Measurements from ENCODE around the gene ZNHIT3. TPM values are rescaled to one million over a fixed set of nuclear protein-coding genes. Genes with fewer than 3 reads are reported as not detected.

Gene ZNHIT3
- total and polyA plus RNA-seq, 2 experiments from 2014 or later: 50.5 to 128 TPM

DNA sequence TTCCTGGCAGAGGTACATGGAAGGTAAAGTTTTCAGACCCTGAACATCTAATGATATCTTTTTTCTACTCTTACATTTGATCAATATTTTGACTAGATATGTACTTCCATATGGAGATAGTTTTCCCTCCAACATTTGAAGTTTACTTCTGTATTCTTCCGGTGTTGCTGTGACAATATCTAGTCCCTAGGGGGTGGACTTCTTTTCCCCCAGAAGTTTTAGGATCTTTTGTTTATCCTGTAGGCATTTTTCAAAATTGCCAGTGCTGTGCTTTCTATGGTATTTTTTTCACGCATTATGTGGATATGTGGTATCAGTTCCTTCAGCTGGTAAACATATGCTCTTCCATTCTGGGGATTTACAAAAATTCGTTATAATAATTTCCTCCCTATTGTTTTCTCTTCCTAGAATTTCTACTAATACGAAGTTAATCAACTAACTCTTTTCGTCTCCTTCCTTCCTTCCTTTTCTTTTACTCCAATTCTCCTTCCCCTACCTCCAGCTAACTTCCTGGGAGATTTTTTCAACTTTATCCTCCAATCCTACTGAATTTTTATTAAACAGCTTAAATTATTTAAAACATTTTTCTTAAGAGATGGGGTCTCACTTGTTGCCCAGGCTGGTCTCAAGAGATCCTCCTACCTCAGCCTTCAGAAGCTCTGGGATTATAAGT lies 26.1 kb upstream of the ZNHIT3 start:
- Histone ChIP-seq H3F3A (replicated peaks; ENCODE audit: low read depth) (no peaks in the 10 kb centered on the region), H2AFZ (no peak overlapping the region), H3K27me3 (ENCODE audit: insufficient read depth) (peaks cover 20% of the 10 kb centered on the region), H3K4me2 (no peak overlapping the region), H3K4me1 (ENCODE audit: insufficient read depth) (no peaks in the 10 kb centered on the region), H3K79me2 (replicated peaks; ENCODE audit: insufficient read depth) (no peaks in the 10 kb centered on the region), H3K9me2 (ENCODE audit: insufficient read depth) (0 out of 2 replicates have a peak, but pooled peaks cover 4% of the 10 kb centered on the region), H3K27ac (ENCODE audit: low read depth) (no peak overlapping the region), H3K36me3 (ENCODE audit: insufficient read depth) (no peaks in the 10 kb centered on the region), H3K4me3 (no peak overlapping the region), H4K20me1 (replicated peaks; ENCODE audit: insufficient read depth) (0 out of 2 replicates have a peak, but pooled peaks cover 3% of the 10 kb centered on the region)
- peaks cover 3% of the 10 kb centered on the region; the same call in 1 of the 3 replicates for H3K9me3 Mint-ChIP-seq
- no peak overlapping the region for H3K27ac Mint-ChIP-seq
- DNase-seq (ENCODE audit: low spot score) (no peak), ATAC-seq (no peak)
- H3K4me3 Mint-ChIP-seq: no peak overlapping the region
- no peaks in the 10 kb centered on the region for H3K36me3 Mint-ChIP-seq (ENCODE audit: low read depth)
- H3K27me3 Mint-ChIP-seq (ENCODE audit: insufficient read depth, low read depth, poor library complexity): peaks cover 19% of the 10 kb centered on the region
- TF ChIP-seq, protein P1, sequence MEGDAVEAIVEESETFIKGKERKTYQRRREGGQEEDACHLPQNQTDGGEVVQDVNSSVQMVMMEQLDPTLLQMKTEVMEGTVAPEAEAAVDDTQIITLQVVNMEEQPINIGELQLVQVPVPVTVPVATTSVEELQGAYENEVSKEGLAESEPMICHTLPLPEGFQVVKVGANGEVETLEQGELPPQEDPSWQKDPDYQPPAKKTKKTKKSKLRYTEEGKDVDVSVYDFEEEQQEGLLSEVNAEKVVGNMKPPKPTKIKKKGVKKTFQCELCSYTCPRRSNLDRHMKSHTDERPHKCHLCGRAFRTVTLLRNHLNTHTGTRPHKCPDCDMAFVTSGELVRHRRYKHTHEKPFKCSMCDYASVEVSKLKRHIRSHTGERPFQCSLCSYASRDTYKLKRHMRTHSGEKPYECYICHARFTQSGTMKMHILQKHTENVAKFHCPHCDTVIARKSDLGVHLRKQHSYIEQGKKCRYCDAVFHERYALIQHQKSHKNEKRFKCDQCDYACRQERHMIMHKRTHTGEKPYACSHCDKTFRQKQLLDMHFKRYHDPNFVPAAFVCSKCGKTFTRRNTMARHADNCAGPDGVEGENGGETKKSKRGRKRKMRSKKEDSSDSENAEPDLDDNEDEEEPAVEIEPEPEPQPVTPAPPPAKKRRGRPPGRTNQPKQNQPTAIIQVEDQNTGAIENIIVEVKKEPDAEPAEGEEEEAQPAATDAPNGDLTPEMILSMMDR (conservative IDR thresholded peaks at IDR 0.05; ENCODE audit: low read depth in 2 of 2): peak in 1 of 2 experiments; percentile 45; a peak in 2 of 4 replicates
- TF ChIP-seq NANOG (IDR thresholded peaks at IDR 0.05; ENCODE audit: borderline replicate concordance): no peak
- H3K4me1 Mint-ChIP-seq: no peaks in the 10 kb centered on the region; the same call in 2 of the 3 replicates

DNA sequence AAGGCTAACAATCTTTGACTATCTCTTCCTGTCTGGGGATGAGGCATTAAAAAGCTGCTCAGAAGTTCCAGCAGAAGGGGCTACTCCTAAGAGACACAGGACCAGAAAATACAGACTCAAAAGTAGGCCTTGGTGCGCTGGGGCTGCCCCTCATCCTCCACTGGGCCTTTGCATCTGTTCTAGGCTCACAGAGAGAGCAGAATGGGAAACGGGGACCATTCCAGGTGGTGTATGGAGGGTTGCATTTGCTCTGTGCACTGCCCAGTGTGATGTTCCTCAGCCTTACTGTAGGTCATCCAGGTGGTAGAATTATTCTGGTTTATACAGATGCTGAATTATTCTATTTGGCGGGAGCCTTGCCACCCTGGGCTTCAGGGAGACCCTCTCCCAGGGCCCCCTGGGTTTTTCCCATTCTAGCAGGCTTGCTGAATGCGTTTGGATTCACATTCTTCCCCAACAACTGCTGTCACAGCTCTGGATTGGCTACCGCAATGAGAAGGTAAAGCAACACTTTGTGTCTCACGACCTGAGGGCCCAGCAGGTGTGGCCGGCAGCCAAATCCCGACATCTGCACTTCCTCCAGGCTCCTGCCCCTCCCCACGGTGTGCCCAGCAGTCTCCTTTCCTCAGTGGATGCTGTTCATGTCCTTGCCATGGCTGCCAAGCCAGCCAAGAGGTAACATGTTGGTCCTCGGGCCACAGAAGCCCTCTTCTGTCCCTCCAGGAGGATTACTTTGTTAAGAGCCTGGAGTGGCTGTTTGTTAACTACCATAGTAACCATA lies 25.0 kb upstream of the ZNHIT3 start:
- Mint-ChIP-seq H3K27ac (no peak overlapping the region), H3K27me3 (ENCODE audit: insufficient read depth, low read depth, poor library complexity) (peaks cover 27% of the 10 kb centered on the region), H3K4me3 (no peak overlapping the region), H3K36me3 (ENCODE audit: low read depth) (no peaks in the 10 kb centered on the region), H3K9me3 (peaks cover 3% of the 10 kb centered on the region; the same call in 1 of the 3 replicates), H3K4me1 (no peaks in the 10 kb centered on the region; the same call in 2 of the 3 replicates)
- DNase-seq (ENCODE audit: low spot score) (no peak), ATAC-seq (no peak)
- no peaks in the 10 kb centered on the region for H3K4me1 ChIP-seq (ENCODE audit: insufficient read depth)
- H2AFZ ChIP-seq: no peak overlapping the region
- no peak overlapping the region for H3K4me3 ChIP-seq
- peaks cover 31% of the 10 kb centered on the region for H3K27me3 ChIP-seq (ENCODE audit: insufficient read depth)
- H3K36me3 ChIP-seq (ENCODE audit: insufficient read depth): no peaks in the 10 kb centered on the region
- no peak overlapping the region for H3K27ac ChIP-seq (ENCODE audit: low read depth)
- H4K20me1 ChIP-seq (replicated peaks; ENCODE audit: insufficient read depth): 0 out of 2 replicates have a peak, but pooled peaks cover 3% of the 10 kb centered on the region
- H3K4me2 ChIP-seq: no peak overlapping the region
- H3K79me2 ChIP-seq (replicated peaks; ENCODE audit: insufficient read depth): no peaks in the 10 kb centered on the region
- H3F3A ChIP-seq (replicated peaks; ENCODE audit: low read depth): no peaks in the 10 kb centered on the region
- 0 out of 2 replicates have a peak, but pooled peaks cover 4% of the 10 kb centered on the region for H3K9me2 ChIP-seq (ENCODE audit: insufficient read depth)
- TF ChIP-seq, protein P2, sequence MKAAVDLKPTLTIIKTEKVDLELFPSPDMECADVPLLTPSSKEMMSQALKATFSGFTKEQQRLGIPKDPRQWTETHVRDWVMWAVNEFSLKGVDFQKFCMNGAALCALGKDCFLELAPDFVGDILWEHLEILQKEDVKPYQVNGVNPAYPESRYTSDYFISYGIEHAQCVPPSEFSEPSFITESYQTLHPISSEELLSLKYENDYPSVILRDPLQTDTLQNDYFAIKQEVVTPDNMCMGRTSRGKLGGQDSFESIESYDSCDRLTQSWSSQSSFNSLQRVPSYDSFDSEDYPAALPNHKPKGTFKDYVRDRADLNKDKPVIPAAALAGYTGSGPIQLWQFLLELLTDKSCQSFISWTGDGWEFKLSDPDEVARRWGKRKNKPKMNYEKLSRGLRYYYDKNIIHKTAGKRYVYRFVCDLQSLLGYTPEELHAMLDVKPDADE (IDR thresholded peaks at IDR 0.05): no peak
- TF ChIP-seq ZNF331 (CRISPR knock-in tag; IDR thresholded peaks at IDR 0.05; ENCODE audit: low read depth) (no peak), EZH2 (IDR thresholded peaks at IDR 0.05; ENCODE audit: low read depth, unreplicated experiment) (no peak), JUNB (IDR thresholded peaks at IDR 0.05; ENCODE audit: unreplicated experiment) (no peak), POLR2AphosphoS5 (IDR thresholded peaks at IDR 0.05; ENCODE audit: low read depth) (no peak)
- TF ChIP-seq, protein P3, sequence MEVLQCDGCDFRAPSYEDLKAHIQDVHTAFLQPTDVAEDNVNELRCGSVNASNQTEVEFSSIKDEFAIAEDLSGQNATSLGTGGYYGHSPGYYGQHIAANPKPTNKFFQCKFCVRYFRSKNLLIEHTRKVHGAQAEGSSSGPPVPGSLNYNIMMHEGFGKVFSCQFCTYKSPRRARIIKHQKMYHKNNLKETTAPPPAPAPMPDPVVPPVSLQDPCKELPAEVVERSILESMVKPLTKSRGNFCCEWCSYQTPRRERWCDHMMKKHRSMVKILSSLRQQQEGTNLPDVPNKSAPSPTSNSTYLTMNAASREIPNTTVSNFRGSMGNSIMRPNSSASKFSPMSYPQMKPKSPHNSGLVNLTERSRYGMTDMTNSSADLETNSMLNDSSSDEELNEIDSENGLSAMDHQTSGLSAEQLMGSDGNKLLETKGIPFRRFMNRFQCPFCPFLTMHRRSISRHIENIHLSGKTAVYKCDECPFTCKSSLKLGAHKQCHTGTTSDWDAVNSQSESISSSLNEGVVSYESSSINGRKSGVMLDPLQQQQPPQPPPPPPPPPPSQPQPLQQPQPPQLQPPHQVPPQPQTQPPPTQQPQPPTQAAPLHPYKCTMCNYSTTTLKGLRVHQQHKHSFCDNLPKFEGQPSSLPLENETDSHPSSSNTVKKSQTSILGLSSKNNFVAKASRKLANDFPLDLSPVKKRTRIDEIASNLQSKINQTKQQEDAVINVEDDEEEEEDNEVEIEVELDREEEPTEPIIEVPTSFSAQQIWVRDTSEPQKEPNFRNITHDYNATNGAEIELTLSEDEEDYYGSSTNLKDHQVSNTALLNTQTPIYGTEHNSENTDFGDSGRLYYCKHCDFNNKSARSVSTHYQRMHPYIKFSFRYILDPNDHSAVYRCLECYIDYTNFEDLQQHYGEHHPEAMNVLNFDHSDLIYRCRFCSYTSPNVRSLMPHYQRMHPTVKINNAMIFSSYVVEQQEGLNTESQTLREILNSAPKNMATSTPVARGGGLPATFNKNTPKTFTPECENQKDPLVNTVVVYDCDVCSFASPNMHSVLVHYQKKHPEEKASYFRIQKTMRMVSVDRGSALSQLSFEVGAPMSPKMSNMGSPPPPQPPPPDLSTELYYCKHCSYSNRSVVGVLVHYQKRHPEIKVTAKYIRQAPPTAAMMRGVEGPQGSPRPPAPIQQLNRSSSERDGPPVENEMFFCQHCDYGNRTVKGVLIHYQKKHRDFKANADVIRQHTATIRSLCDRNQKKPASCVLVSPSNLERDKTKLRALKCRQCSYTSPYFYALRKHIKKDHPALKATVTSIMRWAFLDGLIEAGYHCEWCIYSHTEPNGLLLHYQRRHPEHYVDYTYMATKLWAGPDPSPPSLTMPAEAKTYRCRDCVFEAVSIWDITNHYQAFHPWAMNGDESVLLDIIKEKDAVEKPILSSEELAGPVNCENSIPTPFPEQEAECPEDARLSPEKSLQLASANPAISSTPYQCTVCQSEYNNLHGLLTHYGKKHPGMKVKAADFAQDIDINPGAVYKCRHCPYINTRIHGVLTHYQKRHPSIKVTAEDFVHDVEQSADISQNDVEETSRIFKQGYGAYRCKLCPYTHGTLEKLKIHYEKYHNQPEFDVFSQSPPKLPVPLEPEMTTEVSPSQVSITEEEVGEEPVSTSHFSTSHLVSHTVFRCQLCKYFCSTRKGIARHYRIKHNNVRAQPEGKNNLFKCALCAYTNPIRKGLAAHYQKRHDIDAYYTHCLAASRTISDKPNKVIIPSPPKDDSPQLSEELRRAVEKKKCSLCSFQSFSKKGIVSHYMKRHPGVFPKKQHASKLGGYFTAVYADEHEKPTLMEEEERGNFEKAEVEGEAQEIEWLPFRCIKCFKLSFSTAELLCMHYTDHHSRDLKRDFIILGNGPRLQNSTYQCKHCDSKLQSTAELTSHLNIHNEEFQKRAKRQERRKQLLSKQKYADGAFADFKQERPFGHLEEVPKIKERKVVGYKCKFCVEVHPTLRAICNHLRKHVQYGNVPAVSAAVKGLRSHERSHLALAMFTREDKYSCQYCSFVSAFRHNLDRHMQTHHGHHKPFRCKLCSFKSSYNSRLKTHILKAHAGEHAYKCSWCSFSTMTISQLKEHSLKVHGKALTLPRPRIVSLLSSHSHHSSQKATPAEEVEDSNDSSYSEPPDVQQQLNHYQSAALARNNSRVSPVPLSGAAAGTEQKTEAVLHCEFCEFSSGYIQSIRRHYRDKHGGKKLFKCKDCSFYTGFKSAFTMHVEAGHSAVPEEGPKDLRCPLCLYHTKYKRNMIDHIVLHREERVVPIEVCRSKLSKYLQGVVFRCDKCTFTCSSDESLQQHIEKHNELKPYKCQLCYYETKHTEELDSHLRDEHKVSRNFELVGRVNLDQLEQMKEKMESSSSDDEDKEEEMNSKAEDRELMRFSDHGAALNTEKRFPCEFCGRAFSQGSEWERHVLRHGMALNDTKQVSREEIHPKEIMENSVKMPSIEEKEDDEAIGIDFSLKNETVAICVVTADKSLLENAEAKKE (CRISPR knock-in tag; IDR thresholded peaks at IDR 0.05): no peak
